ENCODE measurements around the gene GPATCH3. TPM values are rescaled to one million over a fixed set of nuclear protein-coding genes. Genes with fewer than 3 reads are reported as not detected.
"Not testable (repeated sequence)": the region's sequence is repeated elsewhere in the genome, so short reads cannot be mapped to it uniquely, and the experiment has no call there.

GPATCH3 gene, protein sequence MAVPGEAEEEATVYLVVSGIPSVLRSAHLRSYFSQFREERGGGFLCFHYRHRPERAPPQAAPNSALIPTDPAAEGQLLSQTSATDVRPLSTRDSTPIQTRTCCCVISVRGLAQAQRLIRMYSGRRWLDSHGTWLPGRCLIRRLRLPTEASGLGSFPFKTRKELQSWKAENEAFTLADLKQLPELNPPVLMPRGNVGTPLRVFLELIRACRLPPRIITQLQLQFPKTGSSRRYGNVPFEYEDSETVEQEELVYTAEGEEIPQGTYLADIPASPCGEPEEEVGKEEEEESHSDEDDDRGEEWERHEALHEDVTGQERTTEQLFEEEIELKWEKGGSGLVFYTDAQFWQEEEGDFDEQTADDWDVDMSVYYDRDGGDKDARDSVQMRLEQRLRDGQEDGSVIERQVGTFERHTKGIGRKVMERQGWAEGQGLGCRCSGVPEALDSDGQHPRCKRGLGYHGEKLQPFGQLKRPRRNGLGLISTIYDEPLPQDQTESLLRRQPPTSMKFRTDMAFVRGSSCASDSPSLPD
- total RNA-seq: 12.7 and 14.9 TPM in 2 replicates

DNA sequence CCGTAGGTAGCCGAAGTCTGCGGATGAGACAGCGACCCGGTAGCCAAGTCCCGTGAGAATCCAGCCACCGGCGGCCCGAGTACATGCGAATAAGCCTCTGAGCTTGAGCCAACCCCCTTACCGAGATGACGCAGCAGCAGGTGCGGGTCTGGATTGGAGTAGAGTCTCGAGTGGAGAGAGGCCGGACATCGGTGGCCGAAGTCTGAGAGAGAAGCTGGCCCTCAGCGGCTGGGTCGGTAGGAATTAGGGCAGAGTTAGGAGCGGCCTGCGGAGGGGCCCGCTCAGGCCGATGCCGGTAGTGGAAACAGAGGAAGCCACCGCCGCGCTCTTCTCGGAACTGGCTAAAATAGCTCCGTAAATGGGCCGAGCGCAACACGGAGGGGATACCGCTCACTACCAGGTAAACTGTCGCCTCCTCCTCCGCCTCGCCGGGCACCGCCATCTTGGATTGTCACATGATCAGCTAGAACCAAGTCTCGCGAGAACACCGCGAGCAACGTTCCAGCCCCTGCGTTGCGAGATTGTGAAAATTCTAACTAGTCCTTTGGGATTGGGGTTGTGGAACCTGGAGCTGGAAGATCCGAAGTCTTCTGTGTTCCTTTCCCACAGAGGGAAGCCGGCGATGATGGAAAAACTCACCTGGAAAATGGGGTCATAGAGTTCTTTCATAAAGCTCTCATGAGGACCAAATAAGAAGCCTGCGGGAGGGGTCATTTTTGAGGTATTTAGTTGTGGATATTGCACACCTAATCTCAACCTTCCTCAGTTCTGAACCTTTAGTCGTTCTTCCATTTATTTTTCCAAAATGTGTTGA lies at the start of gene GPATCH3:
Gene GPATCH3, minus strand, starts transcription at position 467 of the 814 bp plus-strand sequence. Its CDS starts 25 bp downstream, at position 442.
- H3K9me3 Mint-ChIP-seq: no peaks in the 10 kb centered on the region
- H3K36me3 Mint-ChIP-seq (ENCODE audit: low read depth): peaks cover 19% of the 10 kb centered on the region
- intact Hi-C loops (cut with micrococcal nuclease): loop anchor here (1.0 kb wide), 1 partner anchor 21 kb away; the partner anchor contains the start of gene NUDC
- no peaks in the 10 kb centered on the region for H3K27me3 Mint-ChIP-seq (ENCODE audit: low read depth)
- DNase-seq (ENCODE audit: low spot score): peak; percentile 82
- H3K27ac Mint-ChIP-seq: peak within 1 kb of the TSS; percentile 97
- peak within 1 kb of the TSS; percentile 95 for H3K4me3 Mint-ChIP-seq (ENCODE audit: low read depth)
- H3K4me1 Mint-ChIP-seq (ENCODE audit: low read depth): peaks cover 20% of the 10 kb centered on the region

DNA sequence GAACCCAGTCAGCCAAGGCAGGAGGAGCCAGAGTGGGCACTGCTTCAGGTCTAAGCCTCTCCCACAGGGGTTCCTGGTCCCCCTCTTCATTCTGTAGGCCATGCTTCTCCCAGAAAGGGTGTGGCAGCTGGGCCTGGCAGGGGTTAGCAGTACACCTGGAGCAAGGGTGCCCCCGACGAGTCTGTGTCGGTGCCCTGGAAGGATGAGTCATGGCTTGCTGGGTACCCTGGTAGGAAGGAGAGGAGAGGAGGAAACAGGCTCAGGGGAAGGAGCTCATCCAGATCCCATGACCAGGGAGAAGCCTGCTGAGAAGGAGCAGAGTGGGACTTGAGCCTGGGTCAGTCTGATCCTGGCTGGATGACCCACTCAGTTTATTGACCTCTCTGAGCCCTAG lies 49.7 kb upstream of the GPATCH3 start:
- Mint-ChIP-seq H3K36me3 (ENCODE audit: low read depth) (peaks cover 16% of the 10 kb centered on the region), H3K27ac (no peak overlapping the region), H3K4me1 (ENCODE audit: low read depth) (no peaks in the 10 kb centered on the region), H3K27me3 (ENCODE audit: low read depth) (peaks cover 2% of the 10 kb centered on the region), H3K9me3 (no peaks in the 10 kb centered on the region), H3K4me3 (ENCODE audit: low read depth) (no peak overlapping the region)
- intact Hi-C loops (cut with micrococcal nuclease): no loop called here
- no peak for DNase-seq (ENCODE audit: low spot score)

DNA sequence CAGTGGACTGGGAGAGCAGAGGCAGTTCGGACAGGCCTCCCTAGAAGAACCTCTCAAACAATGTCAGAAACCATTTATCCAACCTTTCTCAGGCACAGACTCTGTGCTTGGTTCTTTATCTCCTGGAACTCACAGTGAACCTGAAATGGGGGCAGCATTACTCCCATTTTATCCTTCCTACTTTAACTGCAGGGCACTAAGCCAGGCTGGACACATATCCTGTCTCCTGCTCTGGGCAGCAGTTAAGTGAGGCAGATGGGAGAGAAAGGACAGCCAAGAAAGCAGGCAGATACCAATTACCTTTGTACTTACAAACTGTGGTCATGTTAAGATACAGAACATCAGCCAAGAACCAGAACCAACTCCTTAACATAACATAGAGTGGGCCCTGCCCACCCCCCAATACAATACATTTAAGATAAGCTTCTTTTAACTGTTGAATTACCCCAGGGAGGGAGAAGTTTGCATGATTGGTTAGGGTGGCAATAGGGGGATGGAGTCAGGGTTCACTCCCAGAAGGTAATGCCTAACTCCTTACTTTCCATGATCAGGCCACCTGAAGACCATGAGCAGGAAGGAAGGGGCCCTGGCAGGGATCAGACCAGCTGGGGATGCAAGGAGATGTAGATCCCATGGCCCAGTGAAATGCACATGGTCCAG lies 49.1 kb upstream of the GPATCH3 start:
- Mint-ChIP-seq H3K27me3 (ENCODE audit: low read depth) (peaks cover 2% of the 10 kb centered on the region), H3K36me3 (ENCODE audit: low read depth) (peaks cover 18% of the 10 kb centered on the region), H3K4me3 (ENCODE audit: low read depth) (no peak overlapping the region), H3K9me3 (no peaks in the 10 kb centered on the region), H3K4me1 (ENCODE audit: low read depth) (no peaks in the 10 kb centered on the region), H3K27ac (no peak overlapping the region)
- DNase-seq (ENCODE audit: low spot score): no peak
- intact Hi-C loops (cut with micrococcal nuclease): no loop called here

DNA sequence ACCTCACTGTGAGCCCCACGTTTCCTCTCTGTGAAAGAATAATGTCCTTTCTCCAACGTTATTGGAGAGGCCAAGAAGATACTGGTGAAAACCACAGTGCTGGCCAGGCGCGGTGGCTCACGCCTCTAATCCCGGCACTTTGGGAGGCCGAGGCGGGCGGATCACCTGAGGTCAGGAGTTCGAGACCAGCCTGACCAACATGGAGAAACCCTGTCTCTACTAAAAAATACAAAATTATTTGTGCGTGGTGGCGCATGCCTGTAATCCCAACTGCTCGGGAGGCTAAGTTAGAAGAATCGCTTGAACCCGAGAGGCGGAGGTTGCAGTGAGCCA lies 48.4 kb upstream of the GPATCH3 start:
- H3K27me3 Mint-ChIP-seq (ENCODE audit: low read depth); H3K27ac Mint-ChIP-seq; intact Hi-C loops (cut with micrococcal nuclease); H3K4me1 Mint-ChIP-seq (ENCODE audit: low read depth); H3K4me3 Mint-ChIP-seq (ENCODE audit: low read depth); DNase-seq (ENCODE audit: low spot score); H3K9me3 Mint-ChIP-seq: not testable (repeated sequence)
- peaks cover 20% of the 10 kb centered on the region for H3K36me3 Mint-ChIP-seq (ENCODE audit: low read depth)

DNA sequence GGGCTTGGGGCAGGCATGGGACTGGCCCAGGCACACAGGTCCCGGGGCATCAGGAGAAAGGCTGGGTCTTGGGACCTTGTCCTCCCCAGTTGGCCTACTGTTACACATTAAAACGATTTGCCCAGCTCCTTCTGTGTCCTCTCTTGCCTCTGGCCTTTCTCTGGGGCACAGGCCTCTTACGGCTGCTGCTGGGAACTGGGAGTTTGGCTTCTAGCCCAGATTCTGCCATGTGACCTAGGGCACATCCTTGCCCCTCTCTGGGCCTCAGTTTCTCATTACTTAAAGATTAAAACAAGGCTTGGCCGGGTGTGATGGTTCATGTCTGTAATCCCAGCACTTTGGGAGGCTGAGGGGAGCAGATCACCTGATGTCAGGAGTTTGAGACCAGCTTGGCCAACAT lies 46.0 kb upstream of the GPATCH3 start:
- Mint-ChIP-seq H3K27me3 (ENCODE audit: low read depth) (no peaks in the 10 kb centered on the region), H3K4me3 (ENCODE audit: low read depth) (no peak overlapping the region), H3K27ac (no peak overlapping the region), H3K4me1 (ENCODE audit: low read depth) (no peaks in the 10 kb centered on the region), H3K36me3 (ENCODE audit: low read depth) (peaks cover 41% of the 10 kb centered on the region), H3K9me3 (no peaks in the 10 kb centered on the region)
- DNase-seq (ENCODE audit: low spot score): no peak
- intact Hi-C loops (cut with micrococcal nuclease): no loop called here

DNA sequence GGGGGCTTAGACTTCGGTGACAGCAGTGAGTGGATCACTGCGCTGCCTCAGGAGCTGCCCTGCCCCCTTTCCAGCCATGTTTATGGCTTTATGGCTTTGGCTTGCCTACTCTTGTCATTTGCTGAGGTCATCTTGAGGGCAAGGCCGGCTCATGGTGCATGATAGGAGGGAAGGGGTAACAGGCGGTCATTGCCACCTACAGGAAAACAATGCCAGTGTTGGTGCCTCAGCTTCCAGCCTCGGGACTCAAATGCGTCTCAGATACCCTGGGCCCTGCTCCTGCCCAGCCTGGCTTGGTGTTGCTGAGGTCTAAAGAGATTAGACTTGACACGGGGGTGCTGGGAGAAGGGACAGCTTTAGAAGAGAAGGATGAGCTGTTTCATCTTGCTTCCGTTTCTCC lies 45.5 kb upstream of the GPATCH3 start:
- Mint-ChIP-seq H3K4me3 (ENCODE audit: low read depth) (no peak overlapping the region), H3K4me1 (ENCODE audit: low read depth) (no peaks in the 10 kb centered on the region), H3K9me3 (no peaks in the 10 kb centered on the region), H3K36me3 (ENCODE audit: low read depth) (peaks cover 44% of the 10 kb centered on the region), H3K27me3 (ENCODE audit: low read depth) (no peaks in the 10 kb centered on the region), H3K27ac (no peak overlapping the region)
- intact Hi-C loops (cut with micrococcal nuclease): no loop called here
- no peak for DNase-seq (ENCODE audit: low spot score)

DNA sequence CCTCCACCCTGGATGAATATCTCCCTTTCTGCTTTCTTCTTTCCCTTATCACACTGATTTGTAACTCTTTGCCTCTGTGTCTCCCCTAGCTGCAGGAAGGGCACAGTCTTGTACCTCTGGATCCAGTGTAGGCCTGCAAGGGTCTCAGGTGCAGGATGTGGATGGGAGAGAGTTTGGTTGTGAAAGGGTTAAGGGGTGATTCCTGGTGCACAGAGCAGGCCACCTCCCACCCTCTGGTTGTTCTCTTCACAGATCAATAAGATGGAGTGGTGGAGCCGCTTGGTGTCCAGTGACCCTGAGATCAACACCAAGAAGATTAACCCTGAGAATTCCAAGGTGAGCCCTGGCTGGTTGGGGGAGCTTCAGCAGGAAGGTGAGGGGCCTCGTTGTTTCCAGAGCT lies 44.9 kb upstream of the GPATCH3 start:
- no peak overlapping the region for H3K27ac Mint-ChIP-seq
- H3K4me1 Mint-ChIP-seq (ENCODE audit: low read depth): no peaks in the 10 kb centered on the region
- H3K36me3 Mint-ChIP-seq (ENCODE audit: low read depth): peaks cover 44% of the 10 kb centered on the region
- no peak for DNase-seq (ENCODE audit: low spot score)
- no peaks in the 10 kb centered on the region for H3K9me3 Mint-ChIP-seq
- H3K27me3 Mint-ChIP-seq (ENCODE audit: low read depth): no peaks in the 10 kb centered on the region
- H3K4me3 Mint-ChIP-seq (ENCODE audit: low read depth): no peak overlapping the region
- intact Hi-C loops (cut with micrococcal nuclease): no loop called here

DNA sequence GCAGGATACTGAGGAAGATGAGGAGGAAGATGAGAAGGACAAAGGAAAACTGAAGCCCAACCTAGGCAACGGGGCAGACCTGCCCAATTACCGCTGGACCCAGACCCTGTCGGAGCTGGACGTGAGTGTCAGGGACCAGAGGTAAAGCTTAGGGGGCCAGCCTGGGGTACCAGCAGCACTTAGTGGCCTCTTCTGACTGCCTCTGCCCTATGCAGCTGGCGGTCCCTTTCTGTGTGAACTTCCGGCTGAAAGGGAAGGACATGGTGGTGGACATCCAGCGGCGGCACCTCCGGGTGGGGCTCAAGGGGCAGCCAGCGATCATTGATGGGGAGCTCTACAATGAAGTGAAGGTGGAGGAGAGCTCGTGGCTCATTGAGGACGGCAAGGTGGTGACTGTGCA lies 42.4 kb upstream of the GPATCH3 start:
- no peak for DNase-seq (ENCODE audit: low spot score)
- Mint-ChIP-seq H3K9me3 (no peaks in the 10 kb centered on the region), H3K27ac (no peak overlapping the region), H3K4me1 (ENCODE audit: low read depth) (no peaks in the 10 kb centered on the region), H3K27me3 (ENCODE audit: low read depth) (no peaks in the 10 kb centered on the region), H3K36me3 (ENCODE audit: low read depth) (peaks cover 55% of the 10 kb centered on the region), H3K4me3 (ENCODE audit: low read depth) (no peak overlapping the region)
- intact Hi-C loops (cut with micrococcal nuclease): no loop called here

DNA sequence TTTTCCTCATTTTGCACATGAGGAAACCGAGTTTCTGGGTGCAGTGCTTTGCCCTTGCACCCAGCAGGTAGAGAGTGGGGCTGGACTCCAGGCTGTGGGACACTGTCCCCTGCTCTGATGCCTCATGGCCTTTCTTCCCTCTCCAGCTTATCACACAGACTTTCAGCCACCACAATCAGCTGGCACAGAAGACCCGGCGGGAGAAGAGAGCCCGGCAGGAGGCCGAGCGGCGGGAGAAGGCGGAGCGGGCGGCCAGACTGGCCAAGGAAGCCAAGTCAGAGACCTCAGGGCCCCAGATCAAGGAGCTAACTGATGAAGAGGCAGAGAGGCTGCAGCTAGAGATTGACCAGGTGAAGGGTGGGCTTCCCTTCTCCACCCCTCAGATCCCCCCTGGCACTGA lies 41.0 kb upstream of the GPATCH3 start:
- Mint-ChIP-seq H3K27ac (no peak overlapping the region), H3K36me3 (ENCODE audit: low read depth) (peaks cover 60% of the 10 kb centered on the region), H3K27me3 (ENCODE audit: low read depth) (no peaks in the 10 kb centered on the region), H3K9me3 (no peaks in the 10 kb centered on the region), H3K4me3 (ENCODE audit: low read depth) (no peak overlapping the region), H3K4me1 (ENCODE audit: low read depth) (no peaks in the 10 kb centered on the region)
- intact Hi-C loops (cut with micrococcal nuclease): no loop called here
- DNase-seq (ENCODE audit: low spot score): no peak

DNA sequence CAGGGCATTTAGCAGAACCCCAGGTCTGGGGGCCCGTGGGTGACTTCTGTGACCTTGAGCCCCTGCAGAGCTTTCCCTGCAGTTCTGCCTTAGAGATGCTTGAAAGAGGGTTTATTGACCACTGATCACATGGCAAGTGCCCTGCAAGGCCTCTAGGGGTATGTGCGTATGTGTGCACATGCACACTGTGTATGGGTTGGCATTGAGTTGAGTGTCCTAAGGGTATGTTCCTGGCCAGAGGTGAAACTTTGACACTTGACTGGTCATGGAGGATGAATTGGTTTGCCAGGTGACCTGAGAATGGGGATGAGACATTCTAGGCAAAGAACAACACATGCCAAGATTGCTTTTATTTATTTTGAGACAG lies 38.4 kb upstream of the GPATCH3 start:
- no peaks in the 10 kb centered on the region for H3K27me3 Mint-ChIP-seq (ENCODE audit: low read depth)
- H3K36me3 Mint-ChIP-seq (ENCODE audit: low read depth): peaks cover 57% of the 10 kb centered on the region
- intact Hi-C loops (cut with micrococcal nuclease): no loop called here
- H3K4me1 Mint-ChIP-seq (ENCODE audit: low read depth): no peaks in the 10 kb centered on the region
- H3K4me3 Mint-ChIP-seq (ENCODE audit: low read depth): no peak overlapping the region
- no peak overlapping the region for H3K27ac Mint-ChIP-seq
- H3K9me3 Mint-ChIP-seq: no peaks in the 10 kb centered on the region
- DNase-seq (ENCODE audit: low spot score): no peak

DNA sequence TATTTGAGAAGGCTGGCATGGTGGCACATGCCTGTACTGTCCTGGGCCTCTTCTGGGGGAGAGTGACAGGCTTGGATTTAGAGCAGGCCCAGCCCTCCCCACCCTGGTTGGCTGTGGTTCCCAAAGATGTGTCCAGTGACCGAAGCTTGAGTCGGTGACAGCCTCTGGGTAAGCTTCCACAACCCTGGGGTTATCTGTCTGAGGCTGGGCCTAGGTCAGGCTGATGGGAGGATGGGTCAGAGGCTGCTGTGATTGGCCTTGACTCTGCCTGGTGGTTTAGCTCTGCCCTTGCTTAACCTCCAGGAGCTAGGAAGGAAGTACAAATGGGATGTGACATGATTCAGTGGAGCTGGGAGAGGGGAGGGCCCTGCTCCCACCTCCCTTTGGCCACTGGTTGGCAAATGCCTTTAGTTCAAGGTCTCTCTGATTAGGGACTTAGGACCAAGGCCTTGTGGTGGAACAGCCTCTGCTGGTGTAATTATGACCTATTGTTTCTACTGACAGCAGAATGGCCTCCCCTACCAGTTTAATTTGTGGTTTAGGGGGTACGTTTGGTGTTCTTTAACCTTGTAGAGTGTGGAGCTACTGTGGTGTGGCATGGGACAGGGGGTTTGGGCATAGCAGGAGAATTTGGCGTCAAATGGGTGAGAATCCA lies 37.9 kb upstream of the GPATCH3 start:
- no peaks in the 10 kb centered on the region for H3K27me3 Mint-ChIP-seq (ENCODE audit: low read depth)
- intact Hi-C loops (cut with micrococcal nuclease): no loop called here
- no peak for DNase-seq (ENCODE audit: low spot score)
- no peak overlapping the region for H3K4me3 Mint-ChIP-seq (ENCODE audit: low read depth)
- H3K36me3 Mint-ChIP-seq (ENCODE audit: low read depth): peaks cover 55% of the 10 kb centered on the region
- no peak overlapping the region for H3K27ac Mint-ChIP-seq
- H3K4me1 Mint-ChIP-seq (ENCODE audit: low read depth): no peaks in the 10 kb centered on the region
- H3K9me3 Mint-ChIP-seq: no peaks in the 10 kb centered on the region

DNA sequence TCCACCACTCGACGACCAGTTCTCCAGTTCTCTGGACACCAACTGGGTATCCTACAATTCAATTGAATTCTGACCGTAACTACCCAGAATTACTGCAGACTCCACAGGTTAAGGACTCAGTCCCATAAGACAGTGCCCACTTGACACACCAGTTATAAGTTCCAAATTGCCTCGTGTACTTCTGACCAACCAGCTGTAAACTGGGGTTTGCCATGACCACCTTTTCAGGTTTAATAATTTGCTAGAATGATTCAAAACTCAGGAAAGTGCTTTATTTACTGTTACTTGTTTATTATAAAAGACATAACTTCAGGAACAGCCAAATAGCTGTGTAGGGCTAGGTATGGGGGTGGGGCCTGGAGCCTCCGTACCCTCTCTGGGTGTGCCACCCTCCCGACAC lies 36.6 kb upstream of the GPATCH3 start:
- intact Hi-C loops (cut with micrococcal nuclease): no loop called here
- H3K4me3 Mint-ChIP-seq (ENCODE audit: low read depth): no peak overlapping the region
- peaks cover 52% of the 10 kb centered on the region for H3K36me3 Mint-ChIP-seq (ENCODE audit: low read depth)
- no peaks in the 10 kb centered on the region for H3K9me3 Mint-ChIP-seq
- H3K27me3 Mint-ChIP-seq (ENCODE audit: low read depth): no peaks in the 10 kb centered on the region
- H3K4me1 Mint-ChIP-seq (ENCODE audit: low read depth): no peaks in the 10 kb centered on the region
- no peak overlapping the region for H3K27ac Mint-ChIP-seq
- DNase-seq (ENCODE audit: low spot score): no peak

All from activated T-helper 2 cell treated with anti-CD3 and anti-CD28 coated beads, Interferon-gamma antibody, Interleukin-2, Interleukin-4, amounts not matched to agents 10 μg/mL and 5 μg/mL and 100 μg/mL, durations not matched to agents 14 hours and 24 hours and 36 hours (primary cell).